ENCODE results near the gene GIT2. TPM values are rescaled to one million over a fixed set of nuclear protein-coding genes. Genes with fewer than 3 reads are reported as not detected.

The GIT2 gene
- total and polyA plus RNA-seq, 2 of the 8 experiments (the other 6 are each of a cell fraction or from before 2014, with no cell fraction given): 9.6 to 20.7 TPM

- TF ChIP-seq CTCF (IDR thresholded peaks at IDR 0.05; ENCODE audit: control extremely low read depth in 1 of 3, insufficient read depth in 1 of 3, low read depth in 1 of 3, low read length in 3 of 3): no peak
- no peak for TF ChIP-seq TCF12 (IDR thresholded peaks at IDR 0.05; ENCODE audit: low read depth, low read length)
- TF ChIP-seq MAX (IDR thresholded peaks at IDR 0.05): peak; percentile 68
- TF ChIP-seq CEBPB (IDR thresholded peaks at IDR 0.05; ENCODE audit: low read depth, low read length): no peak
- no peak for TF ChIP-seq BACH1 (IDR thresholded peaks at IDR 0.05; ENCODE audit: low read length)
- no peak for TF ChIP-seq EP300 (IDR thresholded peaks at IDR 0.05; ENCODE audit: borderline replicate concordance in 1 of 2, low read depth in 2 of 2, low read length in 2 of 2)
- no peak for TF ChIP-seq POLR2AphosphoS5 (IDR thresholded peaks at IDR 0.05; ENCODE audit: low read depth, low read length)
- no peak for TF ChIP-seq POU5F1 (IDR thresholded peaks at IDR 0.05; ENCODE audit: low read depth, low read length)
- TF ChIP-seq RFX5 (IDR thresholded peaks at IDR 0.05; ENCODE audit: borderline replicate concordance, low read depth, low read length): 0 out of 2 replicates have a peak, but pooled peaks have one; percentile 19
- no peak for TF ChIP-seq ZNF274 (IDR thresholded peaks at IDR 0.05; ENCODE audit: borderline replicate concordance, extremely low read depth, low read length)
- TF ChIP-seq JUN (IDR thresholded peaks at IDR 0.05; ENCODE audit: low read depth, low read length): no peak
- no peak for TF ChIP-seq SP2 (IDR thresholded peaks at IDR 0.05; ENCODE audit: low read length)
- no peak for TF ChIP-seq YY1 (IDR thresholded peaks at IDR 0.05; ENCODE audit: low read depth, low read length)
- no peak for TF ChIP-seq USF2 (IDR thresholded peaks at IDR 0.05; ENCODE audit: low read length)
- TF ChIP-seq CREB1 (IDR thresholded peaks at IDR 0.05): peak; percentile 73
- no peak for TF ChIP-seq CBX8 (IDR thresholded peaks at IDR 0.05; ENCODE audit: borderline replicate concordance, low read depth, low read length)
- TF ChIP-seq ASH2L (IDR thresholded peaks at IDR 0.05; ENCODE audit: low read length): no peak
- TF ChIP-seq KDM1A (IDR thresholded peaks at IDR 0.05; ENCODE audit: borderline replicate concordance, low read length): no peak
- 0 out of 2 replicates have a peak, but pooled peaks have one; percentile 5 for TF ChIP-seq TEAD4 (IDR thresholded peaks at IDR 0.05; ENCODE audit: low read depth, low read length)
- TF ChIP-seq RNF2 (IDR thresholded peaks at IDR 0.05; ENCODE audit: borderline replicate concordance, low read depth, low read length, missing control alignments, poor library complexity, severe bottlenecking): peak; percentile 44
Measured at GRCh38 chr12:109899783-109900751, 96.1 kb downstream of the GIT2 start, which contains the start of gene TCHP (continued).
